Measurements from ENCODE around the gene BLM.
A peak's percentile ranks its signal among the peaks of the same experiment; 100 is the strongest.
"Not testable (repeated sequence)": the region's sequence is repeated elsewhere in the genome, so short reads cannot be mapped to it uniquely, and the experiment has no call there.

The BLM gene

GRCh38 chr15:90823455-90823974, 106.4 kb downstream of the BLM start:
- DNase-seq = no peak

- DNase-seq = not testable (repeated sequence)
Measured at GRCh38 chr15:90825115-90825899, 108.2 kb downstream of the BLM start.

GRCh38 chr15:90826206-90826885, 109.2 kb downstream of the BLM start:
- not testable (repeated sequence) for DNase-seq

GRCh38 chr15:90826886-90827435, 109.8 kb downstream of the BLM start:
- no peak for DNase-seq

DNA sequence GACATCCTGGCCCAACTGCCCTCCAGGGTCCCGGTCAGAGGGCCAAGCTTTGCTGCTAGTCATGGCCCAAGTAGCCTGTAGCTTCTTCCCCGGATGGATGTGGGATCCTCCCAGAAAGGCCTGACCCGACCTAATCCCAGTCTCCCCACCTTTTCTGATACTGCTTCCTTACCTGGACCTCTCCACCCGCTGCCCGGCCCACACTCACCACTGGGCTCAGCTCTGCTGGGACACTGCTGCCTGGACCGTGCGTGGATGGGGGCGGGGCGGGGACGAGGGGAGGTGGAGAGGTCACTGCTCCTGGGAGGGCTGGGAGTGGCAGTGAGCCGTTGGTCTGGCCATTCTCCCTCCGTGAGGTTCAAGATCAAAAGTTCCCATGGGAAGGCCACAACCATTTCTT, 111.0 kb downstream of the BLM start:
- DNase-seq = no peak

- DNase-seq = no peak
Measured at GRCh38 chr15:90829126-90829525, 112.0 kb downstream of the BLM start.

DNA sequence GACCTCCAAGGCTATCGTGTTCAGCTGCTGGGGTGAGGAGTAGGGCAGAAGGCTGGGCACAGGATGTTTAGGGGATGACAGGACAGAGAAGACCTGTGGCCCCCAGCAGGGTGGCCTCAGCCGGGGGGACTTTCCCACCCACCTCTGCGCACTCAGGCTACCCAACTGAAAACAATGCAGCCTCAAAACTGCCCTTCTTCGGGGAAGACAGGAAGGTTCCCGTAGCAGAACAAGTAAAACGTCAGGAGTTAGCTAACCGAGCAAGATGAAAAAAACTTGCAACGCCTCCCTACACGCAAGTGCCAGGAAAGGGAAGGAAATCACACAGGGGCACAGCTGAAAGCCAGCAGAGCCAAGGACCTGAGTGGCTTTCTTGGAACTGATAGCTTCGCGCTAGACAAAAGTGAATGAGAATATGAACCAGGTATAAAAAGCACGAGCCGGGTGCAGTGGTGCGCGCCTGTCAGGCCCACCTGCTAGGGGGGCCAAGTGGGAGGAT, 112.8 kb downstream of the BLM start:
- peak; percentile 84 to 87 for DNase-seq

GRCh38 chr15:90834626-90835025, 117.5 kb downstream of the BLM start:
- no peak for DNase-seq

- DNase-seq = no peak
Measured at GRCh38 chr15:90836296-90836871, 119.2 kb downstream of the BLM start.

- DNase-seq = peak; percentile 80 to 81
Measured at GRCh38 chr15:90837094-90837493, 119.9 kb downstream of the BLM start.

GRCh38 chr15:90838139-90838538, 121.0 kb downstream of the BLM start:
- peak; percentile 91 to 95 for DNase-seq

DNA sequence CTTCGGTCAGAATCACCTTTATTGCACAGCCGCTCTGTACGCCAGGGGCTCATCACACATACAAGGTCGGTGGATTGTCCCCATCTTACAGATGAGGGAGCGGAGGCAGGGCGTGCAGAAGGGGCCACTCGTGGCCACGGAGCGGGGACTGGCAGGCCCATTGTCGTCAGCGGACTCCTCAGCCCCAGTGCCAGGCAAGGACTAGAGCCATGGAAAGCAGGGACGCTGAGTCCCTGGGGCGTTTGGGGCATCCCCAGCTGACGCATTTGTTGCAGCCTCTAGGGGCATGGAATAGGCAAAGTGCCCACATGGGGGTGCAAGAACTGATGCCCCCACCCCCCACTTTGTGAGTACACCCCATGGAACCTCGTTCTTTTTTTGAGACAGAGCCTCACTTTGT, 121.4 kb downstream of the BLM start:
- DNase-seq = no peak

DNA sequence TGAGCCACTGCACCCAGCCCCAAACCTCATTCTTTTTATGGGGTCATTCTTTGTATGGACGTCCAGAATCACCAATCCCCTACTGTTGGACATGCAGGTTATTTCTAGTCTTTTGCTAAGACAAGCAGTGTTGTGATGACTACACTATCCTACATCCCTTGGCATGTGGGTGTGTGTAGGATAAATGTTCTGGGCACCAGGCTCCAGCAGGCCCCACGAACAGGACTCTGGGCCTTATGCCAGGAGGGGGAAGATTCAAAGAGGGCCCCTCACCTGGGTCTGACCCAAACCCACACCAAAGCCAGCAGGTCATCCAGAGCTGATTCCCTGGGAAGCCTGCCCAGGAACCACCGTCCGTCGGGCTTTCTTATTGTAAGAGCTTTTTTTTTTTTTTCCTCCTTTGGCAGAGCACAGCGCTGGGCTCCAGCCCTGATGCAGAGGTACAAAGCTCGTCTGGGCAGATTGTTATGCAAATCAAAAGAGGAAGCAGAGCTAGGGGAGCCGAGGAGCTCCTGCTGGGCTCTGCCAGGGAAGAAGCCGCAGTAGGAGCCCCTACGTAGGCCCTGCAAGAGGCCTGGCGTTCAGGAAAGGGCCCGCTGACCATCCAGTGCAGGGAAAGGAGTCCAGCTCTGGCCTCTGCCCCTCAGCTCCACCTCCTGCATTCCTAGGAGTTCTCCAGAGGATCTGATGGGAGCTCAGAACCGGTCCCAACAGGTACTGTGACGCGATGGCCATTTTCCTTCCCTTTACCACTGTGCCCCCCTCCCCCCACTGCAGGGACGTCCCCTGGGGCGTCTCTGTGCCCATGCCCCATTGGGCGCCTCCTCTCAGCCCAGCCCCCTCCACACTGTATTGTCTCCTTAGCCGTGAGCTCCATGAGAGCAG, 122.3 kb downstream of the BLM start:
- DNase-seq = peak; percentile 74 to 75

GRCh38 chr15:90840157-90840855, 123.2 kb downstream of the BLM start:
- no peak for DNase-seq

GRCh38 chr15:90840954-90841353, 123.8 kb downstream of the BLM start:
- DNase-seq = no peak

GRCh38 chr15:90844696-90845095, 127.5 kb downstream of the BLM start:
- no peak for DNase-seq

DNA sequence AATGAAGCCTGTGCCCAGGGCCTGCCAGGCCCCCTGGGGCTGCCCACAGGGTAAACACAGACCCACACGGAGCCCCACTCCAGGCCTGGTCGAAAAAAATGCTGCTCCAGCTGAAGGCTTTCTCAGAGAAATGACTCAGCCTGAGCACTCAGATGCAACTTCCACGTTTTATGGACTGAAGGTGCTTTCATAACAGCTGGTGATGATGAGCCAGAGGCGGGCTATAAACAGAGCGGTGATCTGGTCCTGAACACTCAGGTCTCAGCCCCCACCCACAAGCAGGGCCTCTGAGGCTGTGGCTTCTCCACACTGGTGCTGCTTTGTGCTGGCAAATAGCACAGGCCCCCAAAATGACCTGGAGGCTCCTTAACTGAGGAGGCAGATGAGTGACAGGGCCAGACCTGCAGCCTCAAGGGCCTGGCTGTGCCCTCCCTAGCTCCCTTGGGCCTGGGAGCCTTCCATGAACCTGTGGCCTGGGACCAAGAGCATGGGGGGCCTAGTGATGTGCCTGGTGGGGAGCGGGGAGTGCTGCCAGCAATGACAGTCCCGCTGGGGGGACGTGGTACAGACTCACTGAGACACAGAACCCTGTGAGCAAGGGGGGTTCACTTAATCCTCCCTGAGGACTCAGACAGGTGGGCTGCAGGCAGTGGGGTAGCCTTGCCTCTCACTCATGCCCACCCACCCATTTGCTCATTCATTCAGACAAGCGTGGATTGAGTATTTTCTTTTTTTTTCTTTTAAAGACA, 128.2 kb downstream of the BLM start:
- peak; percentile 77 to 81 for DNase-seq

GRCh38 chr15:90849424-90849823, 132.3 kb downstream of the BLM start:
- not testable (repeated sequence) for DNase-seq

GRCh38 chr15:90851114-90851513, 134.0 kb downstream of the BLM start:
- peak; percentile 76 to 79 for DNase-seq

DNA sequence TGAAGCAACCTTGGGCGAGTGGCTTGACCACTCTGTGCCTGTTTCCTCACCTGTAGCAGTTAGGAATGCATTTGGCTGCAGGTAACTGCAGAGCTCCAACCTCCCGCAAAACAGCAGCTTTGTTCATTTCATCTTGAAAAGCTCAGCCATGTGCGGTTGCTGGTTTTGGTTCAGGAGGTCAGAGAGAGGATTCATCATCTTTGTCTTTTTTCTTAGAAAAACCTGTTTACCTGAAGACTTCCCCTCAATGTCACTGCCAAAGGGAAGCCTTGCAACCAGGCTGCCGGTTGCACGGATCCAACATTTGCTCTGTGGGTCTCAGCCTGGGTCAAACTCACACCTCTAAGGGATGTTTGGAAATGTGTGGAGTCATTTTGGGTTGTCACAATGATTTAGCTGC, 134.8 kb downstream of the BLM start:
- peak; percentile 68 to 69 for DNase-seq

- no peak for DNase-seq
Measured at GRCh38 chr15:90855139-90855538, 138.0 kb downstream of the BLM start.

All from activated T-cell treated with anti-CD3 and anti-CD28 coated beads, Interleukin-2, amount 50 U/mL, for 48 hours (primary cell).